PC-9 (cell line): ENCODE measurements around the gene DACH1.

Experiments used
- EZH2 ChIP-seq: fragments of 200-600 bp; sonication (generic); IDR thresholded peaks from 2 replicates; pipeline ENCODE4 v1.8.0; 2017; ENCODE audit warnings: antibody characterized with exemption, low read depth
- TF ChIP-seq, protein P1 (sequence below): fragments of 200-600 bp; sonication (generic); conservative IDR thresholded peaks from 2 replicates; pipeline ENCODE4 v1.6.1; 2017; ENCODE audit warnings: mixed run types, antibody characterized with exemption, mild to moderate bottlenecking, moderate library complexity

DNA sequence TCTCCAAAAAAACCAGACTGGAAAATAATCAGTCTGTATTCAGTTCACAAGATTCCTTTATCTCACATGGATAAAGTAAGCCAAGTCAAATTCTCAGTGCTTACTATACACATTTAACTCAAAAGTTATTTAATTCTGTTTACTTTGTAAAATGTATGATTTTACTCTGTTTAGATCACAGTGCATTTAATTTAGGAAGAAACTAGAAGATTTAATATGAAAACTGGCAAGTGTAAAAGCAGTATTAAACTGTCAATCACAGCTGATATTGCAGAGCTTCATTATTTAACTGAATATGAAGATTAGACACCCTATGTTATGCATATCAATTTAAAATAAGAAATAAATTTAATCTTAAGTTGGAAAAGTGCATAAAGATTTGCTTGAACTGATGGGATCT lies 78.0 kb downstream of the DACH1 start:
- no peak for TF ChIP-seq EZH2
- TF ChIP-seq, protein P1, sequence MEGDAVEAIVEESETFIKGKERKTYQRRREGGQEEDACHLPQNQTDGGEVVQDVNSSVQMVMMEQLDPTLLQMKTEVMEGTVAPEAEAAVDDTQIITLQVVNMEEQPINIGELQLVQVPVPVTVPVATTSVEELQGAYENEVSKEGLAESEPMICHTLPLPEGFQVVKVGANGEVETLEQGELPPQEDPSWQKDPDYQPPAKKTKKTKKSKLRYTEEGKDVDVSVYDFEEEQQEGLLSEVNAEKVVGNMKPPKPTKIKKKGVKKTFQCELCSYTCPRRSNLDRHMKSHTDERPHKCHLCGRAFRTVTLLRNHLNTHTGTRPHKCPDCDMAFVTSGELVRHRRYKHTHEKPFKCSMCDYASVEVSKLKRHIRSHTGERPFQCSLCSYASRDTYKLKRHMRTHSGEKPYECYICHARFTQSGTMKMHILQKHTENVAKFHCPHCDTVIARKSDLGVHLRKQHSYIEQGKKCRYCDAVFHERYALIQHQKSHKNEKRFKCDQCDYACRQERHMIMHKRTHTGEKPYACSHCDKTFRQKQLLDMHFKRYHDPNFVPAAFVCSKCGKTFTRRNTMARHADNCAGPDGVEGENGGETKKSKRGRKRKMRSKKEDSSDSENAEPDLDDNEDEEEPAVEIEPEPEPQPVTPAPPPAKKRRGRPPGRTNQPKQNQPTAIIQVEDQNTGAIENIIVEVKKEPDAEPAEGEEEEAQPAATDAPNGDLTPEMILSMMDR: no peak
